HG03196 (cell line): ENCODE results near the gene SNX8.
A peak's percentile ranks its signal among the peaks of the same experiment; 100 is the strongest.

Experiments
- ATAC-seq: cut with Tn5 transposase; IDR thresholded peaks from one replicate; pipeline ENCODE4 v1.9.1; 2021; ENCODE audit not compliant: unreplicated experiment

SNX8 gene

DNA sequence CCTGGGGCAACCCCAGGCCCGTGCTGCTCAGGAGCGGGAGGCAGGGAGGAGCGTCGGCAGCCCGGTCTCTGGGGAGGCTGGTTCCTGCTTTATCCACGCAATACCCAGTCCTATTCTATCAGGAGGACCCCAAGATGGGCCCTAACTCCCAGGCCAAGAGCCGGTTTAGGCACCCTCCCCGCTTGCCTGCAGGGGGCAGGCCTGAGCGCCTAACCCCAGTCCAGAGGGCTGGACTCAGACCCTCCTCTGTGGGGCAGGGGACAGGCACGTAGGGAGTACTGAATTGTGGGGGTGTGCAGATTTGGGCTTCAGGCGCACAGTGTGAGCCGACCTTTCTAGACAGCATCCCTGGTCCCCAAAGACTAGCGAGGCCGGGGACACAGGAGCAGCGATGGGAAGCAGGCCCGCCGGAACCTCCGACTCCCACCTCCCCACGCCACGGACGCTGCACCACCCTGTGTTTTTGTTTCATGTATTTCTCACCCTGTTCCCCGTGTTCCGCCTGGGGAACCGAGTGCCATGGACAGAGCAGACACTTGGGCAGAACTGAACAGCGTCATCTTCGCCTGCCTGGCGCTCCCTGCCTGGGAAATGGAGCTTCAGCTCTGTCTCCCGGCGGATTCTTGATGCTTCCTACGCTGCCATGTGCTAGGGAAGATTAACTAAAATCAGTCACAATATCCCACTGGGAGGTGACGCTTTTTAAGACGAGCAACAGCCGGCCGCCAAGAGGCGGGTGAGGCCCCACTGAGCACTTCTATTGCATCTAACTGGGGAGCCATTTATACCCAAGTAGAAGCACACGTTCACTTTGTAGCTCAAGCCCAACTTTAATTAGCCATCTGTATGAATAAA, 66.9 kb downstream of the SNX8 start:
- ATAC-seq: no peak

DNA sequence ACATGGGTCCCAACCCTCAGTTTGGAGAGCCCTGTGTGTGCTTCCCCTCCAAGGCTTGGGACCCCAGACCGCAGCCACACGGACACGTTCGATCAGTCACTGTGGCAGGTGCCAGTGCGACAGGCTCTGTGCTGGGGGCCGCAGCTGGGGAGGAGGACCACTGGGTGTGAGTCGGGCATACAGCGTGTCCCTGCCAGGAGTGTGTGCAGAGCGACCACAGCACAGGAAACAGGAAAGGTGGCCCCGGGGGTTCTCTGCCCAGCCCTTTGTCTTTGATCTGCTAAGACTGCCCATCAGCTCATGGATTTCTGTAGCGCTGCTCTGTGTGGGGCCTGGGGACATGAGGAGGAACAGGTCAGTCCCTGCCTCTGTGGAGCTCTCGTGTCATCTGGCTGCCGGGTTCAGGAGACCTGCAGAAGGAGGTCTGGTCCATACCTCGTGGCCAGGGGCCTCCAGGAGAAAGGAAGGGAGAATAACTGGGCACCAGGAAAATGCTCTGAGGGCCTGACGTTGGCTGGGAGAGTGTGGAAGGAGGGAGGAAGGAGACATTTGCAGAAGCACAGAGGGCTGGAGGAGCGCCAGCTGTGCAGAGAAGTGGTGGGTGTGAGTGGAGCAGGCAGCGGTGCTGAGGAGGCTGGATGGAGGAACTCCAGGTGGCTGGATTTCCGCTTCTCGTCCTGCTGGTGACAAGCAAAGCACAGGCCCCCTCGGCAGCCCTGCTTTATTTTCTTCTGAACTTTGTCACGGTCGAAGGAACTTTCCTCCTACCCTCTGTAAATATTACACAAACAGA, 68.2 kb downstream of the SNX8 start:
- no peak for ATAC-seq

DNA sequence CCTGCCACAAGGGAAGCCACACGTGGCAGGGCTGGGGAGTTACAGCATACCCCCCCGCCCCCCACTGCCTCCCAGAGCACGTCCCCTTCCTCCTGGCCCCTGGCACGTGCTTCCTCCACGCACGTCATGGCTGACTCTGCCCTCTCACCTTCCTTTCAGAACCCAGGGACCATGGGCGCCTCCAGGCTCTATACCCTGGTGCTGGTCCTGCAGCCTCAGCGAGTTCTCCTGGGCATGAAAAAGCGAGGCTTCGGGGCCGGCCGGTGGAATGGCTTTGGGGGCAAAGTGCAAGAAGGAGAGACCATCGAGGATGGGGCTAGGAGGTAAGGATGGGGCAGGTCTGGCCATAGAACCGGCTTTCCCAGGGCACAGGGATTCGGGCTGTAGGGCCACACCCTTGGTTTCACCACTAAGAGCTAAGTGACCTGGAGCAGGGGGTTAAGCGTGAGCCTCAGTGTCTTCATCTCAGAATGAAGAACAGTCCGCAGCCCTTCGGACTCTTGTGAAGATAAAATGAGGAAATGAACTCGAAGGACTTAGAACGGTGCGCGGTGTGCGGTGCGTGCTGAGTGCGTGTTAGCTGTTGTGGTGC, 69.7 kb downstream of the SNX8 start:
- no peak for ATAC-seq

DNA sequence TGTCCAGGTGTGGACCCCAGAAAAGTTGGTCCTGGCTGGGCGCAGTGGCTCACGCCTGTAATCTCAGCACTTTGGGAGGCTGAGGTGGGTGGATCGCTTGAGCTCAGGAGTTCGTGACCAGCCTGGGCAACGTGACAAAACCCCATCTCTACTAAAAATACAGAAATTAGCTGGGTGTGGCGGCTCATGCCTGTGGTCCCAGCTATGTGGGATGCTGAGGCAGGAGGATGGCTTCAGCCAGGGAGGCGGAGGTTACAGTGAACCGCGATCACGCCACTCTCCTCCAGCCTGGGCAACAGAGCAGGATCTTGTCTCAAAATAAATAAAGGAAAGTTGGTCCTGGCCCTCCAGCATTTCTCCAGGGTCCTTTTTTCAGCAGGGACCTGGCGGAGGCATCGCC, 70.8 kb downstream of the SNX8 start:
- no peak for ATAC-seq

DNA sequence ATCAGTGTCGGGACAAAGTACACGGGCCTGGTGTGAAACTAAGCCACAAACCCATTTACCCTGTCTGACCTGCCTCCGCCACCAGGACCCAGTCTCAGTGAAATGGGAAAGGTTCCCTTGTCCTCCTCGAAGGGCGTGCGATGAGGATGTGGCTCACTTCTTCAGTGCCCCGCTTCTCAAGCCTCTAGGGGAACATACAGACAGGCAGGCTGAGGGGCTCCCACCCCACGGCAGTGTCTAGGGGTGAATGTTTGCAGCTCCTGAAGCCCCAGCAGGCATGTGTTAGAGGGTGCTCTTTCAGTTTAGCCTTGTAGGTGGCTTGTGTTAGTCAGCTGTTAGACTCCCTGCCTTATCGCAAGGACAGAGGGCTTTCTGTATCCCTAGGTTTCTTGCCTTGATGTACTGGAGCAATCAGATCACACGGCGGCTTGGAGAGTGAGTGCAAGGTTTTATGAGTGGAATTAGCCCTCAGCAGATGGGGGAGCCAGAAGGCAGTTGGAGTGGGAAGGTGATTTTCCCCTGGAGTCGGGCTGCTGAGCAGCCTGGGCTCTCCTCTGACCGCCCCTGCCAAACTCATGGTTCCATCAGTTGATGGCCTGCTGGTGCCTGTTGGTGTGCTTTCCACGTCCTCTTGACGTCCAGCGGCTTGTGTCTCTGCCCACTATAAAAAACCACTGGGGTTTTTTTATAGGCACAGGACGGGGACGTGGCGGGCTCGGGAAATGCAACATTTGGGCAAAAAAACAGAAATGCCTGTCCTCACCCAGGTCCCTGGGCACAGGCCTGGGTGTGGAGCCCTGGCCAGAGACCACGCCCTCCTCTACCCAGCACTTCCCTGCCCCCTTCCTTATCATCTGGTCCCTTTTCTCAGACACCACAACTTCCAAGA, 71.5 kb downstream of the SNX8 start:
- ATAC-seq: no peak

DNA sequence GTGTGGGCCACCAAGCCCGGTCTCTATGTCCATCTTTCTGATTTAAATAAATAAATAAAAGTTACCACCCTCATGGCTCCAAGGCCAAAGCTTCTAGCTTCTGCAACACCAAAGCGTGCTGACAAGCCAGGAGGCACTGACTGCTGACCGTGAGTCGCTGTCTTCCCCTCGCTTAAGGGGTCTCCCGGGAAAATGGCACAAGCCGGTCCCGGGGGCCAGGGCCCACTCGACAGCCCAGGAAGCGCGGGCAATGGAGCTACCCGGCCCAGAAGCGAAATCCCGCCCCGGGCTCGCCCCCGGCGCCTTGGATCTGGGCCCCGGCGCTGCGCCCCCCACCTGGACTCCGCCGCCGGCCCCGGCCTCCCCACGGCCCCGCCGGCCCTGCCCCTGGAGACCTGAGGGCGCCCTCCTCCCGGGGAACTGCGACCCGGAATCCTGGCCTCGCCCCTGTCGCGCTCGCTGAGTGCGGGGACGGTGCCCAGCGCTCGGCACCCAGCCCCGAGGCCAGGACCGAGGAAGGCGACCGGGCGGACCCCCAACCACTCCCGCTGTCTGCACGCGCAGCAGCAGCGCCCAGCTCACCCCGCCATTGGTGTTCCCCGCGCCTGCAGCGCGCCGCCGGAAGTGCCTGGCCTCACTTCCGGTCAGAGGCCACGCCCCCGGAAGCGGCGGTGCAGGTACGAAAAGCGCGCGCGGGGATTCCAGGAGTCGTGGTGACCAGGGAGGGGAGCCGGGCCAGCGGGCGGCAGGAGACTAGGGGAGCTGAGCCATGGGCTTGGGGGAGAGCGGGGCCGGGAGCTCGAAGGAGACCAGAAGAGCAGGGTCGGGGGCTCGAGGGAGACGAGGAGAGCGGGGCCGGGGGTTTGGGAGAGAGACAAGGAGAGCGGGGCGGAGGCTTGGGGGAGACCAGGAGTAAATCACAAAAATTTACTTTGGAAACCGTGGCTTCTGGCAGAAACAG, 72.4 kb downstream of the SNX8 start, which contains the start of the genes MRM2 and NUDT1:
TSS of gene MRM2 (minus strand) at position 626 of the 961 bp plus-strand sequence. CDS start at position 590, 36 bp downstream.
TSS of gene NUDT1 (plus strand) at position 647 of the 961 bp plus-strand sequence. CDS start 2,349 bp downstream, outside the sequence.
- peak; percentile 58 for ATAC-seq

DNA sequence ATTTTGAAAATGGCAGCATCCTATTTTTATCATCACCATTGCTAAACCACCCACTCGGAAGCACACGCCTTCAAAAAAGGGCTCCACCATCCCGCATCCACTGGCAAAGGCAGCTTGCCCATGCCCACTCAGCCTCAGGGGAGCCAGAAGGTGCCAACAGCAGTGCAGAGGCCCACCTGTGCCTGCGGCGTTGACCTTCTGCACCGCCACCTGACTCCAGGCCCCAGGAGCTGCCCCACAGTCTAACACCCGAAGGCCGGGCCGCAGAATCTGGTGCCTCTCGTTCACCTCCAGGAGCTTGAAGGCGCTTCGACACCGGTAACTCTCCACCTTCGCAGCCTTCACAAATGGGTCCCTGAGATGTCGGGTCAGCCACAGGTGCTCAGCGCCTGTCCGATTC, 75.0 kb downstream of the SNX8 start:
- ATAC-seq: no peak

DNA sequence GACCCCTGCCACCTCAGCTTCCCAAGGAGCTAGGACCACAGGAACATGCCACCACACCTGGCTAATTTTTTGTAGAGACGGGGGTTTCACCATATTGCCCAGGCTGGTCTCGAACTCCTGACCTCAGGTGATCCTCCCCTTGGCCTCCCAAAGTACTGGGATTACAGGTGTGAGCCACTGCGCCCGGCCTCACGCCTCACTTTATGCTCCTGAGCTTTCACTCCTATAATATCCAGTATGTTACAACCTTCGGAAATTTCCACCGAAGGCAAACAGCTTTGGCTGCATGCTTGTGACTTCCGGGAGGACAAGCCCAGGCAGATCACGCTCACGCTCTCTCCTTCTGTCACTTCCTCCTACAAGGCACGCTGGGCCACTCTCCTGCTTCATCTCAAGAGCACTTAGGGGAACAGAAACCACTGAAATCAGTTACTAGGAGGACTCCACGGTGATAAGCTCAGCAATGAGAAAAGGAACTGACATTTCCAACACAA, 77.1 kb downstream of the SNX8 start:
- peak; percentile 50 for ATAC-seq

DNA sequence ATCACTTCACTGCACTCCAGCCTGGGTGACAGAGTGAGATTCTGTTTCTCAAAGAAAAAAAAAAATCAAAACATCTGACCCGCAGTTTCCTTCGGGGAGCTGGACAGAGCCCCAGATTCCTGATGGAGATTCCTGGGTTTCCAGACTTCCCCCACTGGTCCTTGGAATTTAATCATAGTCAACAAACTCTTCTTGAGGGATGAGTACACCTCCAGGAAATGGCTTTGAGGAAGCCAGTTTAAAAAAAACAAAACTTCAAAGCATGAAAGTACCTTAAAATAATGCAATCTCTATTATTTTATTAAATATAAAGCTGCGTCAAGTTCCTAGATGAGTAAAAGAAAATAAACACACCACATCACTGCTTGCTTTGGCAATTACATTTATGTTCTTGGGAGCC, 80.3 kb downstream of the SNX8 start:
- ATAC-seq: no peak

DNA sequence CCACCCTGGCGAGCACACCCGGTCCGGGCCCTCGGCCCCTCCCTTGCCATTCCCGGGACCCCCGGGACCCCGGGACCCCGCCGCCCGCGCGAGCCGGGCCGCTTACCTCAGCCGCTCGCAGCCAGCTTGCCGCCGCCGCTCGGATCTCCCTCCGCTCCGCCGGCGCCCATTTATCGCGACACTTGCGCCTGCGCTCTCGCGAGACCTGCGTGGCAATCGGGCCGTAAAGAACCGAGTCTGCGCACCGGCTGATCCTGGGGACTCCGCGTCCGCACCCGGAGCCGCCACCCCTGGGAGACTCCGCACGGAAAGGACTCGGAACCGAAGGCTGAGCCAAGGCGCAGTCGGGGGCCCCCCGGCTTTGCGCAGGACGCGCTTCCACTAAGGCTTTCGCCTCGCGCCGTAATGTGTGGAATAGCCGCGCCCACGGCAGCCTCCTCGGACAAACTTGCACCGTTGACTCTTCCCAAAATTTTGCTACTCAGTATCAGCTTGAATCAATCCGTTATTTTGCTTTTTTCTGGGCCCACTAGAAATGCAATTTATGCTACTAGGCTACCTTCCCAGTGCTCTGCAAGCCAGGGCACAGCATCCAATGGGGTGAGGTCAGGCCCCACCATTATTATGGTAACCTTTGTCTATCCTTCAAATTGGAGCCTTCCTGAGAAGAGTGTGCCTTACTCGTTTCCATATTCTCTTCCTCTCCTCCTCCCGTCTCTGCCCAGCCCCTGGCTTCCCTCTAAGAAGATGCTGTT, 81.3 kb downstream of the SNX8 start, which contains the start of gene MAD1L1:
TSS of gene MAD1L1 (minus strand) at position 180 of the 755 bp plus-strand sequence. CDS start 2,812 bp downstream, outside the sequence.
- peak; percentile 73 for ATAC-seq

DNA sequence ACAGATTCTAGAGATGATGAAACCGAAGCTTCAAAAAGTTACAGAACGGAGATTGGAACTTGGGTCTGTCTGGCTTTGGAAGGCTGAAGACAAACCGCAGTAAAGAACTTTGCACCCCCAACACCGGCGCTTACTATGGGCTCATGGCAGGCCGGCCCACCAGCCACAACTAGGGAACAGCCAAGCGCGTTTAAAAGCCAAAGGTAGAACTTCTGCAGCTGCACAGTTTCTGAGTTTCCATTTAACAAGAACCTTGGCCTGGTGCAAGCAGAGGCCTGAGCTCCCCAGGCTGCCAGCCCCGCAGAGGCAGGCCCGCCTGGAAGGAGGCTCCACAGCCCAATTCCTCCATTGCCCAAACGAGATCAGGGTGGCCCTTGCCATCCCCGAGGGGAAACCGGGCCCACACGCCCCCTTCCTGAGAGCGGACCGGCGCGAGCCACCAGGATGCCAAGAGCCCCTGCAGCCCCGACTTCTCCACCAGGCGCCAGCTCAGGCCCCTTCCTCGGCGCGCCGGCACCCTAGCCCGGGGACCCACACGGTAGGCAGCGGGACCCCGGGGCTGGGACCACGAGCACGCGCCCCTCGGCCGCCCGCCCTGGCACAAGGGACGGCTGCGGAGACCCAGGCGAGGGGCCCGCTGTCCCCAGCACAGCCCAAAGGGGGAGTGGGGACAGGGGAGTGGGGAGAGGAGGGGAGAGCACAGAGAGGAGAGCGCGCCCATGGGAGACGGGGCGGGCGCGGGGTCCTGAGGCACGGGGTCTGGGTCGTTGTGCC, 82.1 kb downstream of the SNX8 start:
- ATAC-seq: peak; percentile 30

DNA sequence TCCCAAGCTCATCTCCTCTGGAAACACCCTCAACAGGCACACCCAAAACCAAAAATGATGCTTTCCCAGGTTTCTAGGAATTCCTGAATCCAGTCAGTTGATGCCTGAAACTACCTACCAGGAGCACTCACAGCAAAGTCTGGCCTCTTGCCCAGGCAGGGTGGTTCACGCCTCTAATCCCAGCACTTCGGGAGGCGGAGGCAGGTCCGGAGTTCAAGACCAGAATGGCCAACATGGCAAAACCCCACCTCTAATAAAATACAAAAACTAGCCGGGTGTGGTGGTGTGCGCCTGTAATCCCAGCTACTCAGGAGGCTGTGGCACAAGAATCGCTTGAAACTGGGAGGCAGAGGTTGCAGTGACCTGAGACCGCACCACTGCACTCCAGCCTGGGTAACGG, 83.4 kb downstream of the SNX8 start:
- ATAC-seq: no peak

DNA sequence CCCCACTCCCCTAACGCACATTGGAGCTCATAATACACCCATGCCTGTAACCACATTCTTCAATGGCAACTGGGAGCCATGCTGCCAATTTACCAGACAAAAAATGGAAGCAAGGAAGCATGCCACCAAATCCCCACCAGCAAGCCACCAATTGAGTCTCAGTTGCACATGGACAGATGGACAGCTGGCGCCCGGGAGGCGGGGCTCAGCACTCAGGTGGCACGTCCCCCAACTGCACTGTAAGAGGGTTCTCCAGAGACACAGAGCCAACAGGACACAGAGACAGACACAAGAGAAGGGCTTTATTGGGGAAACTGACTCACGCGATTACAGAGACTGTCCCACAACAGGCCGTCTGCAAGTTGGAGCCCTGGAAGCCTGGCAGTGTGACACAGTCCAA, 84.0 kb downstream of the SNX8 start:
- no peak for ATAC-seq

DNA sequence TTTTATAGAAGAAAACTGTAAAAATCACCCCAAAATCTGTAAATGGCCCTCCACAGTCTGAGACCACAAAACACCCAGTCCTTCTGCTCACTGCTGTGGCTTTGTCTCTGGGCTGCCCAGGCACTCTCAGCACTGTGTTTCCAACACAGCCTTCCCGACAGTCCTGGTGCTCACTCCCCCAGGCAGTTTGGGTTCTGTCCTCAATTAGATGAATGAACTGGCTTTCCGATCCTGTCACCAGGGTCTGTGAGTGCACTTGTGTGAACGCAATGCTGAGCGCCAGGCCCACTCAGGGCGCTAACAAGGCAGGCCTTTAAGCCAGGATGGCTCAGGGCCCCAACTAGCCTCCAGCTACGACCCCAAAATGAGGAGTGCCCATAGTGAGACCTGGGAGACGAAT, 84.8 kb downstream of the SNX8 start:
- no peak for ATAC-seq

DNA sequence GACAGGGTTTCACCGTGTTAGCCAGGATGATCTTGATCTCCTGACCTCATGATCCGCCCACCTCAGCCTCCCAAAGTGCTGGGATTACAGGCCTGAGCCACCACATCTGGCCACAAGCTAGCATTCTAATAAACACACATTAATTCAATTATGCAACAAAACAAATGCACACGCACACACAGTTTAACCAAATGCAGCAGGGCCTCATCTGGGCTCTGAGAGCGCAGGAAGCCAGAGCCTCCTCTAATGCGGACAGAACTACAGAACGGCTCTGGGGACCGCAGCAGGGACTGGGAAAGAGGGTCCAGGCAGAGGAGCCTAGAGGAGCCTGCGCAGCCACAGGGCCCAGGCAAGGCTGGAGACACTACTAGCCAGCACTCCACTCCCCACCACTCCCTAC, 85.3 kb downstream of the SNX8 start:
- ATAC-seq: no peak

DNA sequence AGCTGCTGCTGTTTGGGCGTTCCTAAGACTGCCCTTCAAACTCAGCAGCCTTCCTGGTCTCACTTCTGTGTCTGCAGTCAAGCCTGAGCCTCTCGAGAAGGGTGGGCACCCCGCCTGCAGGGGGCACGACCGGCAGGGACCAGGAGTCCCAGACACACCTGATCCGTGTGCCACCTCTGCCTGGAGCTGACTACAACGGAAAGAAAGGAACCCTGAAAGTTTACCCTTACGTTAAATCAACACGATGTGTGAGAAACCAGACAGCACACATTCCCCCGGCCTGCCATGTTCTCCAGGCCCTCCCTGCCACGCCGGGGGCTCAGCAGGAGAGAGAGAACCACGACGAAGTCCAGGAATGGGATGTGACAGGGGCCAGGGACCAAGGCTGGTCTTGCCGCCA, 86.5 kb downstream of the SNX8 start:
- no peak for ATAC-seq

DNA sequence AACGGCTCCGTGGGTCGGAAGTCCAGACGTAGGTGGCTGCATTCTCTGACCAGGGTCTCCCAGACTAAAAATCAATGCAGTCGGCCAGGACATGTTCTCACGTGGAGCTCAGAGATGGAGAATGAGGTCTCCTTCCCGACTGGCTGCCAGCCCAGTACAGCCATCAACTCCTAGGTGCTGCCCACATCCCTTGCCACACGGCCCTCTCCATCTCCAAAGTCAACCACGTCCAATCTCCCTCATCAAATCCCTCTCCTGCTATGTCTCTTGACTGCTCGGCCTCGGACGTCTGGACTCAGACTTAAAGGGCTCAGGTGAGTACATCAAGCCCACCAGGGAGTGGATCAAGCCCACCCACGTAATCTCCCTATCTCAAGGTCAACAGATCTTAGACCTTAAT, 88.4 kb downstream of the SNX8 start:
- no peak for ATAC-seq

DNA sequence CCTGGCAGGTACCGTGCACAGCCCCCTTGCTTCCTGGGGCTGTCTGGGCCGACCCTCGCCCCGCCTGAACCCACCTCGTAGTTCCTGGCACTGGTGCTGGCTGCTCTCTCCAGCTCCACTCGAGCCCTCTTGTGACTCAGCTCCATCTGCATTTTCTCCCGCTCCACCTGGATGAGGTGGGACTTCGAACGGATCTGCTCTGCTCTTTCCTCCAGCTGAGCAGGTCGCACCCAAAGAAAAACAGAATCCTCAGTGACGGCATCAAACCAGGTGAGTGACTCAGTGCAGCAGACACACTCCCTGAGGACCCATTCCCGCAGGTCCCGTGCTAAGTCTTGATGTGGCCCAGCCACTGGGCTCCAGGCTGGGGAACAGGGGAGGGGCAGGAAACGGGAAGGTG, 88.9 kb downstream of the SNX8 start:
- ATAC-seq: no peak
